OCI-LY1 (cell line): ENCODE measurements around the gene SLC37A4.

Experiments used
- H2AFZ ChIP-seq: fragments of 200-600 bp; sonication (generic), shearing (Covaris generic); 2 replicates; pipeline ENCODE4 v1.6.0; 2014; ENCODE audit warnings: antibody characterized with exemption, mild to moderate bottlenecking, low read length
- H3F3A ChIP-seq: fragments of 200-600 bp; sonication (generic), shearing (Covaris generic); 2 replicates; pipeline ENCODE4 v1.6.0; 2014; ENCODE audit warnings: mild to moderate bottlenecking, antibody characterized with exemption, low read length, moderate library complexity; ENCODE audit not compliant: insufficient read depth
- H3K27ac ChIP-seq: fragments of 200-600 bp; sonication (generic); 2 replicates; pipeline ENCODE4 v1.5.1; 2014; ENCODE audit warnings: low read length, mixed run types, mild to moderate bottlenecking, low read depth; ENCODE audit not compliant: poor library complexity, severe bottlenecking
- H3K27me3 ChIP-seq: fragments of 200-600 bp; sonication (generic); 2 replicates; pipeline ENCODE4 v1.6.0; 2014; ENCODE audit warnings: antibody characterized with exemption, mild to moderate bottlenecking, low read length, moderate library complexity; ENCODE audit not compliant: insufficient read depth
- H3K36me3 ChIP-seq: fragments of 200-600 bp; sonication (generic); 2 replicates; pipeline ENCODE4 v1.6.1; 2014; ENCODE audit warnings: mild to moderate bottlenecking, antibody characterized with exemption, low read length, moderate library complexity, mixed read lengths; ENCODE audit not compliant: insufficient read depth
- H3K4me1 ChIP-seq: fragments of 200-600 bp; sonication (generic); 2 replicates; pipeline ENCODE4 v1.5.1; 2014; ENCODE audit warnings: mild to moderate bottlenecking, low read length, moderate library complexity; ENCODE audit not compliant: insufficient read depth, severe bottlenecking
- H3K4me2 ChIP-seq: fragments of 200-600 bp; sonication (generic), shearing (Covaris generic); 2 replicates; pipeline ENCODE4 v1.6.1; 2014; ENCODE audit warnings: low read length
- H3K4me3 ChIP-seq: fragments of 200-600 bp; sonication (generic); 2 replicates; pipeline ENCODE4 v1.5.1; 2014; ENCODE audit warnings: low read length, low read depth, mild to moderate bottlenecking, mixed read lengths; ENCODE audit not compliant: poor library complexity, severe bottlenecking
- H3K79me2 ChIP-seq: fragments of 200-600 bp; shearing (Covaris generic); 2 replicates; pipeline ENCODE4 v1.6.1; 2016; ENCODE audit warnings: mixed run types, low read length, mixed read lengths; ENCODE audit not compliant: insufficient read depth
- H3K9ac ChIP-seq: fragments of 200-600 bp; sonication (generic), shearing (Covaris generic); 2 replicates; pipeline ENCODE4 v1.6.1; 2014; ENCODE audit warnings: mild to moderate bottlenecking, low read length, mixed read lengths
- H3K9me2 ChIP-seq: fragments of 200-600 bp; sonication (generic), shearing (Covaris generic); 2 replicates; pipeline ENCODE4 v1.6.1; 2014; ENCODE audit warnings: low read depth, mild to moderate bottlenecking, low read length, mixed read lengths
- H3K9me3 ChIP-seq: fragments of 200-600 bp; shearing (Covaris generic); 2 replicates; pipeline ENCODE4 v1.6.1; 2014; ENCODE audit warnings: low read length, mixed read lengths
- H4K20me1 ChIP-seq: fragments of 200-600 bp; sonication (generic), shearing (Covaris generic); 2 replicates; pipeline ENCODE4 v1.6.0; 2016; ENCODE audit warnings: mild to moderate bottlenecking, low read length; ENCODE audit not compliant: insufficient read depth
- EZH2 ChIP-seq: fragments of 200-600 bp; sonication (generic), shearing (Covaris generic); IDR thresholded peaks from 2 replicates; pipeline ENCODE4 v1.8.0; 2017; ENCODE audit warnings: borderline replicate concordance, mixed run types, mild to moderate bottlenecking, antibody characterized with exemption, low read length, moderate library complexity, mixed read lengths
- TF ChIP-seq, protein P1 (sequence below): fragments of 200-600 bp; sonication (generic), shearing (Covaris generic); IDR thresholded peaks from 2 replicates; pipeline ENCODE4 v1.5.1; 2017; ENCODE audit warnings: mild to moderate bottlenecking, antibody characterized with exemption, low read length, moderate library complexity, mixed read lengths

The SLC37A4 gene

DNA sequence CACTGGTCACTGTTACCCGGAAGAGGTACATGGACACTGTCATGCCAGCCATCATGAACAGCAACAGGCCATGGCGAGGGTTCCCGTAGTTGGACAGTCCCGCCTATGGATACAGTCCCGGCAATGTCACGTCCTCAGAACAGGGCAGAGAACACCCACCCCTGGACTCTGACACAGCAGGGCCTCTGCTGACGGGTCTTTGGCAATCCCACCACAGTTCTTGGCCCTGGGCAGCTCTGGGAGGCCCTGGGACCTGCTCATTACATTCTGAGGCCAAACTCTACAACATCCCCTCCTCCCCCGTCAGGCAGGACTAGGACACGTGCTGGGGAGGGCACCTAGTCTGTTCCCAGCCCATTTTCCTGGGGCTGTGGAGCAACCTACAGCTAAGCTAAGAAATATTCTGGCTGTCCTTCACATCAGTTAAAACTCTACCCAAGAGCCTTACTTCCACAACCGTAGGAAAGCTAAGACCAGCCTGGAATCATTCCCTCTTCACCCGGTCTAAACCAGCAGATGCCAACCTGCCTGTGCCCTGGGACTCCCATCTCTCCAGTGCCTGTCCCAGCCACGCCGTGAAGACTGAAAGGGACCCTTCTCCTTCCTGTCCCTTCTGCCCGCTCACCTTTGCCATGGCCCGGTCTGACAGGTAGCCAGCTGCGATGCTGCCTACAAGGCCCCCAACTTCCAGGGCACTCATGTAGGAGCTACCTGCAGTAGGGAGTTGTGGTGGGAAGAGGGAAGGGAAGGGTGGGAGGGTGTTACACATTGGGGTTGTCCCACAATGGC is 4.5 kb downstream of the SLC37A4 start:
- Histone ChIP-seq H3K9ac (no peak overlapping the region), H4K20me1 (no peaks in the 10 kb centered on the region), H3K9me2 (no peaks in the 10 kb centered on the region), H3K27ac (no peak overlapping the region), H3F3A (no peaks in the 10 kb centered on the region), H3K4me2 (no peak overlapping the region), H2AFZ (no peak overlapping the region), H3K9me3 (no peaks in the 10 kb centered on the region), H3K27me3 (no peaks in the 10 kb centered on the region), H3K4me1 (peaks cover 19% of the 10 kb centered on the region), H3K4me3 (no peak overlapping the region), H3K36me3 (peaks cover 73% of the 10 kb centered on the region), H3K79me2 (0 out of 2 replicates have a peak, but pooled peaks cover 5% of the 10 kb centered on the region)
- TF ChIP-seq, protein P1, sequence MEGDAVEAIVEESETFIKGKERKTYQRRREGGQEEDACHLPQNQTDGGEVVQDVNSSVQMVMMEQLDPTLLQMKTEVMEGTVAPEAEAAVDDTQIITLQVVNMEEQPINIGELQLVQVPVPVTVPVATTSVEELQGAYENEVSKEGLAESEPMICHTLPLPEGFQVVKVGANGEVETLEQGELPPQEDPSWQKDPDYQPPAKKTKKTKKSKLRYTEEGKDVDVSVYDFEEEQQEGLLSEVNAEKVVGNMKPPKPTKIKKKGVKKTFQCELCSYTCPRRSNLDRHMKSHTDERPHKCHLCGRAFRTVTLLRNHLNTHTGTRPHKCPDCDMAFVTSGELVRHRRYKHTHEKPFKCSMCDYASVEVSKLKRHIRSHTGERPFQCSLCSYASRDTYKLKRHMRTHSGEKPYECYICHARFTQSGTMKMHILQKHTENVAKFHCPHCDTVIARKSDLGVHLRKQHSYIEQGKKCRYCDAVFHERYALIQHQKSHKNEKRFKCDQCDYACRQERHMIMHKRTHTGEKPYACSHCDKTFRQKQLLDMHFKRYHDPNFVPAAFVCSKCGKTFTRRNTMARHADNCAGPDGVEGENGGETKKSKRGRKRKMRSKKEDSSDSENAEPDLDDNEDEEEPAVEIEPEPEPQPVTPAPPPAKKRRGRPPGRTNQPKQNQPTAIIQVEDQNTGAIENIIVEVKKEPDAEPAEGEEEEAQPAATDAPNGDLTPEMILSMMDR, result no peak
- TF ChIP-seq EZH2, result no peak

DNA sequence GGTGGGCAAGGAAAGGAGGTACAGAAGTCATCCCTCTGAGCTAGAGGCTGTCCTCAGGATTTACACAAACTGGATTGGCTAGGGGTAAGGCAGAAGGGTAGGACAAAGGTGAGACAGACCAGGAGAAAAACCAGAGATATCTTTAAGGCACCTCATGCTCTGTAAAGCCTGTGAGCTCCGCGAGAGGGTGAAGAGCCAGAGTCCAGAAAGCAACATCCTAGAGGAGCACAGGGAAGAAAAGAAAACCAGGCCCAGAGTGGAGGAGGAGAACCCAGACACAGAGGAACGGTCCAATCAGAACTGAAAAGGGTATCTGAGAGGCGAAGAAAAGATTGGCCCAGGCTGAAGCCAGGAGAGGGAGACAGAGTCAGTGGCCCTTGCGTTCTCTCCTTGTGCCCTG is 5.1 kb downstream of the SLC37A4 start:
- Histone ChIP-seq H3K4me3 (no peak overlapping the region), H3K36me3 (peaks cover 78% of the 10 kb centered on the region), H3K79me2 (0 out of 2 replicates have a peak, but pooled peaks cover 5% of the 10 kb centered on the region), H2AFZ (no peak overlapping the region), H3K9me2 (no peaks in the 10 kb centered on the region), H3F3A (no peaks in the 10 kb centered on the region), H3K9ac (no peak overlapping the region), H4K20me1 (no peaks in the 10 kb centered on the region), H3K4me1 (peaks cover 19% of the 10 kb centered on the region), H3K9me3 (no peaks in the 10 kb centered on the region), H3K27ac (peak overlapping the region; percentile 2), H3K4me2 (no peak overlapping the region), H3K27me3 (no peaks in the 10 kb centered on the region)
- TF ChIP-seq, protein P1, result no peak
- no peak for TF ChIP-seq EZH2

DNA sequence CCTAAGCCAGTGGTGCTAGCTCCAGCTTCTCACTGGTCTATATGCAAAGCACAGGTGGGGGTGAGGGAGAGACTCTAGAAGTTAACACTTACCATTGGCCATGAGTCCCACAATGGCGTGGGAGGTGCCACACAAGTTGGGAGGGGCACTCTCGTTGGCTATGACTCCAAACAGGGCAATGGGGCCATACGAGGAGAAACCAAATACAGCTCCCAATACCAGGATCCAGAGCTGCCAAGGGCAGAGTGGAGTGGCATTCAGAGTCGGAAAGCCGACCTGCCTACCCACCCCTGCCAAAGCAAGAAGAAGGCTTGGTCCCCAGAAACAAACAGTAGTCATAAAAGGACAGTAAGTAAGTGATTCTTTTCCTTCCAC is 5.6 kb downstream of the SLC37A4 start:
- H3K4me2 ChIP-seq, result no peak overlapping the region
- no peak for TF ChIP-seq EZH2
- TF ChIP-seq, protein P1, result no peak
- peak overlapping the region; percentile 2 for H3K27ac ChIP-seq
- H3K9me2 ChIP-seq, result no peaks in the 10 kb centered on the region
- H3K9me3 ChIP-seq, result no peaks in the 10 kb centered on the region
- no peak overlapping the region for H3K4me3 ChIP-seq
- no peaks in the 10 kb centered on the region for H3K27me3 ChIP-seq
- H4K20me1 ChIP-seq, result no peaks in the 10 kb centered on the region
- peaks cover 22% of the 10 kb centered on the region for H3K4me1 ChIP-seq
- no peaks in the 10 kb centered on the region for H3F3A ChIP-seq
- H3K79me2 ChIP-seq, result 0 out of 2 replicates have a peak, but pooled peaks cover 7% of the 10 kb centered on the region
- H3K9ac ChIP-seq, result no peak overlapping the region
- H2AFZ ChIP-seq, result no peak overlapping the region
- peaks cover 78% of the 10 kb centered on the region for H3K36me3 ChIP-seq
